Fibroblast of lung (primary cell): ENCODE measurements around the gene AKAP6. TPM values are rescaled to one million over a fixed set of nuclear protein-coding genes. Genes with fewer than 3 reads are reported as not detected.

Source experiments
- DNase-seq, 2 donors: peaks; one replicate each; pipeline versions ENCODE4 v3.0.0 to v3.0.0-alpha.2; 2010; ENCODE audit warnings: low read depth in 2 of 2
- H2AFZ ChIP-seq: 2 replicates; pipeline ENCODE4 v1.5.1; 2012; ENCODE audit warnings: low read length, control low read depth, inconsistent platforms
- H3K27ac ChIP-seq: 2 replicates; pipeline ENCODE4 v1.5.1; 2011; ENCODE audit warnings: low read length, control low read depth; ENCODE audit not compliant: insufficient read depth
- H3K27me3 ChIP-seq: 2 replicates; pipeline ENCODE4 v1.5.1; 2011; ENCODE audit warnings: mild to moderate bottlenecking, low read length; ENCODE audit not compliant: control insufficient read depth, insufficient read depth
- H3K36me3 ChIP-seq: 2 replicates; pipeline ENCODE4 v1.5.1; 2011; ENCODE audit warnings: low read length; ENCODE audit not compliant: control insufficient read depth, insufficient read depth
- H3K4me1 ChIP-seq: 2 replicates; pipeline ENCODE4 v1.5.1; 2011; ENCODE audit warnings: low read length; ENCODE audit not compliant: control insufficient read depth, insufficient read depth; ENCODE audit errors: extremely low read depth
- H3K4me2 ChIP-seq: 2 replicates; pipeline ENCODE4 v1.5.1; 2011; ENCODE audit warnings: low read length, control low read depth; ENCODE audit not compliant: insufficient read depth; ENCODE audit errors: extremely low read depth
- H3K4me3 ChIP-seq, 4 experiments: fragments of 200-600 bp in 1 of 4; sonication (generic) in 1 of 4; replicated peaks in 1 of 4; 2 replicates each; pipeline ENCODE4 v1.5.1; 2011 to 2016; ENCODE audit warnings: low read length in 4 of 4, low read depth in 3 of 4, mild to moderate bottlenecking in 3 of 4, control low read depth in 2 of 4, inconsistent platforms in 1 of 4, mixed read lengths in 1 of 4; ENCODE audit not compliant: insufficient read depth in 1 of 4; ENCODE audit errors: control extremely low read depth in 1 of 4
- H3K79me2 ChIP-seq: 2 replicates; pipeline ENCODE4 v1.5.1; 2012; ENCODE audit warnings: mild to moderate bottlenecking, low read length, inconsistent platforms; ENCODE audit not compliant: control insufficient read depth, insufficient read depth
- H3K9ac ChIP-seq: 2 replicates; pipeline ENCODE4 v1.5.1; 2011; ENCODE audit warnings: mild to moderate bottlenecking, low read length, control low read depth; ENCODE audit not compliant: insufficient read depth
- H3K9me3 ChIP-seq: 2 replicates; pipeline ENCODE4 v1.5.1; 2012; ENCODE audit warnings: low read depth, low read length; ENCODE audit not compliant: control insufficient read depth, insufficient read depth
- H4K20me1 ChIP-seq: 2 replicates; pipeline ENCODE4 v1.5.1; 2011; ENCODE audit warnings: low read length; ENCODE audit not compliant: control insufficient read depth, insufficient read depth; ENCODE audit errors: extremely low read depth
- EZH2 ChIP-seq: IDR thresholded peaks from 2 replicates; pipeline ENCODE4 v1.5.1; 2012; ENCODE audit warnings: low read length, control low read depth, mild to moderate bottlenecking; ENCODE audit errors: missing control alignments
- polyA plus RNA-seq, 2 donors: library from polyadenylated mRNA; depleted of rRNA in 1 of 2; stranded (reverse) in 1 of 2; unstranded in 1 of 2; fragments of >200 nt; gene quantifications; 2 replicates each; pipeline ENCODE4 v1.2.1, GENCODE V29; 2011 to 2012; ENCODE audit warnings: missing spikeins in 1 of 2
- total RNA-seq: library from RNA; depleted of rRNA; stranded (reverse); fragments of >200 nt; gene quantifications from 2 replicates; pipeline ENCODE4 v1.2.1, GENCODE V29; 2014
- TF ChIP-seq, protein P1 (sequence below), 2 donors: IDR thresholded peaks in 1 of 2; conservative IDR thresholded peaks in 1 of 2; 1 replicate in 1 of 2; 2 replicates in 1 of 2; pipeline ENCODE4 v1.5.1; 2011 to 2012; ENCODE audit warnings: low read length in 2 of 2, control low read depth in 1 of 2, inconsistent platforms in 1 of 2, low read depth in 1 of 2, mild to moderate bottlenecking in 1 of 2

Gene AKAP6
- total and polyA plus RNA-seq, 2 donors (not counting 1 experiment from before 2014, with no cell fraction given), result 3.3 to 10.9 TPM

DNA sequence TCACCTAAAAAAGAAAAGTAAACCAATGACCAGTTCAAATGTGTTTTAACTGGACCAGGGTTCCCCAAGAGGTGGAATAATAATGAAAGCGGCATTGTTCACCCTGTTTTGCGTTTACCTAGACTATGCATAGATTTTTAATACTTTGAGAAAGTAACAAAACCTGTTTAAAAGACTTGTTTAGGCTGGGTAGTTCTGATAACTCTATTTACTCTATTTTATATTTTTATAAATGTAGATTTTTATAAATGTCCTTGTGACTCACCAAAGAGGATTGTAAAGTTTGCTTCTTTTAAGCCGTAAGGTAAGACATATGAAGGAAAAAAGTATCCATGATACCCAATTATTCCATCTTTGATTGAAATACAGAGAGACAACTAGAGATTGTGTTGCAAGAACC is 321.6 kb downstream of the AKAP6 start:
- no peaks in the 10 kb centered on the region for H3K36me3 ChIP-seq
- no peak overlapping the region for H2AFZ ChIP-seq
- no peak overlapping the region for H3K4me2 ChIP-seq
- H3K27me3 ChIP-seq, result no peaks in the 10 kb centered on the region
- H4K20me1 ChIP-seq, result no peaks in the 10 kb centered on the region
- no peaks in the 10 kb centered on the region for H3K9me3 ChIP-seq
- H3K79me2 ChIP-seq, result no peaks in the 10 kb centered on the region
- no peak for TF ChIP-seq EZH2
- TF ChIP-seq, protein P1, sequence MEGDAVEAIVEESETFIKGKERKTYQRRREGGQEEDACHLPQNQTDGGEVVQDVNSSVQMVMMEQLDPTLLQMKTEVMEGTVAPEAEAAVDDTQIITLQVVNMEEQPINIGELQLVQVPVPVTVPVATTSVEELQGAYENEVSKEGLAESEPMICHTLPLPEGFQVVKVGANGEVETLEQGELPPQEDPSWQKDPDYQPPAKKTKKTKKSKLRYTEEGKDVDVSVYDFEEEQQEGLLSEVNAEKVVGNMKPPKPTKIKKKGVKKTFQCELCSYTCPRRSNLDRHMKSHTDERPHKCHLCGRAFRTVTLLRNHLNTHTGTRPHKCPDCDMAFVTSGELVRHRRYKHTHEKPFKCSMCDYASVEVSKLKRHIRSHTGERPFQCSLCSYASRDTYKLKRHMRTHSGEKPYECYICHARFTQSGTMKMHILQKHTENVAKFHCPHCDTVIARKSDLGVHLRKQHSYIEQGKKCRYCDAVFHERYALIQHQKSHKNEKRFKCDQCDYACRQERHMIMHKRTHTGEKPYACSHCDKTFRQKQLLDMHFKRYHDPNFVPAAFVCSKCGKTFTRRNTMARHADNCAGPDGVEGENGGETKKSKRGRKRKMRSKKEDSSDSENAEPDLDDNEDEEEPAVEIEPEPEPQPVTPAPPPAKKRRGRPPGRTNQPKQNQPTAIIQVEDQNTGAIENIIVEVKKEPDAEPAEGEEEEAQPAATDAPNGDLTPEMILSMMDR (conservative IDR thresholded peaks at IDR 0.05 in 1 of 2, IDR thresholded peaks at IDR 0.05 in 1 of 2; ENCODE audit: low read depth in 1 of 2, low read length in 2 of 2), result no peak
- DNase-seq, result no peak
- peaks cover 3% of the 10 kb centered on the region for H3K4me1 ChIP-seq
- H3K9ac ChIP-seq, result no peak overlapping the region
- no peak overlapping the region for H3K27ac ChIP-seq
- no peak overlapping the region for H3K4me3 ChIP-seq

DNA sequence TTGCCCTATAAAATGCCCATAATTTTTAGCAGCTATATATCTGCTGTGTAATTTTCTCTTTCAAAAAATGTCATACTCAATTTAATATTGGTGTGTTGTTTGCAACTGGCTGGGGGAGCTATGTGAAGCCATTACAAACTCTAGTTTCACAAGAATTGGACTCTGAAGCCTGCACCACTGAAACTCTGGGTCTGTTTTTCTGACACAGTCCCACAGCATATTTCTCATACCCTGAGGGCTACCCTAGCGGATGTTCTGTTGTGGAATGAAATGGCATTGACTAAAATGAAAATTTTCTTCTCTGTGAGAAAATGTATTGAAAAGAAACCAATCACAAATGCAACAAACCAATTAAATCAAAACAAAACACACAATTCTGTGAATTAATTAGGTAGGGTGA is 325.0 kb downstream of the AKAP6 start:
- H3K27me3 ChIP-seq, result no peaks in the 10 kb centered on the region
- TF ChIP-seq, protein P1 (conservative IDR thresholded peaks at IDR 0.05 in 1 of 2, IDR thresholded peaks at IDR 0.05 in 1 of 2; ENCODE audit: low read depth in 1 of 2, low read length in 2 of 2), result no peak
- TF ChIP-seq EZH2, result no peak
- H3K4me2 ChIP-seq, result no peak overlapping the region
- H3K4me1 ChIP-seq, result peaks cover 4% of the 10 kb centered on the region
- no peak for DNase-seq
- H3K36me3 ChIP-seq, result no peaks in the 10 kb centered on the region
- no peak overlapping the region for H3K9ac ChIP-seq
- H2AFZ ChIP-seq, result no peak overlapping the region
- H3K9me3 ChIP-seq, result no peaks in the 10 kb centered on the region
- no peak overlapping the region for H3K27ac ChIP-seq
- H3K4me3 ChIP-seq, result no peak overlapping the region
- H3K79me2 ChIP-seq, result no peaks in the 10 kb centered on the region
- no peaks in the 10 kb centered on the region for H4K20me1 ChIP-seq

DNA sequence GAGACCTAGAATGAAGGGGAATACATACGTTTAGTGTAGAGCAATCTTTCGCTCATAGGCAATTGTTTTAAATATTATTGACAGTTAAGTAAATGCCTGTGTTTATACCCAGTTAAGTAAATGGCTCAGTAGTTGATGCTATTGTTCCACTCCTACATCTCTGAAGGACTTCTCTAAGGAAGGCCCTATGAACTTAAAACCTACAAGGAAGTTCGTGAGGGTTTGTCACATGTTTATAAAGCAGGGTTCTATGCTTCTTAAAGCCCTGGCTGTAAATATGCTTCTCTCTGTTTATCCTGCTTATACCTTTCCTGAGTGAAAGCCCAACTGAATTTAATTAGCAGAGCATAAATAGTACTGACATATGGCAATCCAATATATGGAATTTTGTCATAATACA is 327.5 kb downstream of the AKAP6 start:
- Histone ChIP-seq H3K36me3 (no peaks in the 10 kb centered on the region), H3K9me3 (no peaks in the 10 kb centered on the region), H4K20me1 (no peaks in the 10 kb centered on the region), H3K4me3 (no peak overlapping the region), H3K27ac (no peak overlapping the region), H2AFZ (no peak overlapping the region), H3K4me1 (peaks cover 4% of the 10 kb centered on the region), H3K4me2 (no peak overlapping the region), H3K27me3 (no peaks in the 10 kb centered on the region), H3K9ac (no peak overlapping the region), H3K79me2 (no peaks in the 10 kb centered on the region)
- no peak for TF ChIP-seq EZH2
- TF ChIP-seq, protein P1 (conservative IDR thresholded peaks at IDR 0.05 in 1 of 2, IDR thresholded peaks at IDR 0.05 in 1 of 2; ENCODE audit: low read depth in 1 of 2, low read length in 2 of 2), result no peak
- no peak for DNase-seq
